ENCODE measurements around the gene FLNA. TPM values are rescaled to one million over a fixed set of nuclear protein-coding genes. Genes with fewer than 3 reads are reported as not detected.

The FLNA gene
- polyA plus RNA-seq, 2 donors = 407 to 691 TPM

GRCh38 chrX:154315416-154315815, 59.0 kb downstream of the FLNA start:
- Histone ChIP-seq H3K9me3 (ENCODE audit: control insufficient read depth in 2 of 2, insufficient read depth in 1 of 2, low read depth in 1 of 2, low read length in 1 of 2) (peaks cover 0 to 2% of the 10 kb centered on the region in 2 donors), H3K27me3 (ENCODE audit: control insufficient read depth in 1 of 2, insufficient read depth in 2 of 2, low read length in 2 of 2) (no peaks in the 10 kb centered on the region), H3K4me1 (ENCODE audit: control insufficient read depth in 2 of 2, insufficient read depth in 2 of 2, low read length in 1 of 2) (no peaks in the 10 kb centered on the region), H3K36me3 (ENCODE audit: control insufficient read depth in 2 of 2, insufficient read depth in 2 of 2, low read length in 1 of 2) (no peaks in the 10 kb centered on the region), H3K27ac (ENCODE audit: low read depth in 2 of 2, low read length in 1 of 2) (no peak overlapping the region), H3K4me3 (ENCODE audit: low read depth in 1 of 2, low read length in 2 of 2) (no peak overlapping the region)
- WGBS, 2 donors = 81 to 93% methylated on average over 3 of the region's 3 CpGs

- Histone ChIP-seq H3K36me3 (ENCODE audit: control insufficient read depth in 2 of 2, insufficient read depth in 2 of 2, low read length in 1 of 2) (no peaks in the 10 kb centered on the region), H3K4me3 (ENCODE audit: low read depth in 1 of 2, low read length in 2 of 2) (no peak overlapping the region), H3K27ac (ENCODE audit: low read depth in 2 of 2, low read length in 1 of 2) (no peak overlapping the region), H3K9me3 (ENCODE audit: control insufficient read depth in 2 of 2, insufficient read depth in 1 of 2, low read depth in 1 of 2, low read length in 1 of 2) (peaks cover 0 to 2% of the 10 kb centered on the region in 2 donors), H3K4me1 (ENCODE audit: control insufficient read depth in 2 of 2, insufficient read depth in 2 of 2, low read length in 1 of 2) (no peaks in the 10 kb centered on the region), H3K27me3 (ENCODE audit: control insufficient read depth in 1 of 2, insufficient read depth in 2 of 2, low read length in 2 of 2) (no peaks in the 10 kb centered on the region)
- 74 to 79% methylated on average over 5 of the region's 5 CpGs for WGBS, 2 donors
These were observed 61.3 kb downstream of the FLNA start for GRCh38 chrX:154313147-154313546.

GRCh38 chrX:154312116-154312515, 62.3 kb downstream of the FLNA start:
- H3K36me3 ChIP-seq (ENCODE audit: control insufficient read depth in 2 of 2, insufficient read depth in 2 of 2, low read length in 1 of 2) = no peaks in the 10 kb centered on the region
- no peaks in the 10 kb centered on the region for H3K4me1 ChIP-seq (ENCODE audit: control insufficient read depth in 2 of 2, insufficient read depth in 2 of 2, low read length in 1 of 2)
- 80 to 90% methylated on average over 7 of the region's 7 CpGs for WGBS, 2 donors
- H3K9me3 ChIP-seq (ENCODE audit: control insufficient read depth in 2 of 2, insufficient read depth in 1 of 2, low read depth in 1 of 2, low read length in 1 of 2) = peaks cover 0 to 2% of the 10 kb centered on the region in 2 donors
- no peak overlapping the region for H3K27ac ChIP-seq (ENCODE audit: low read depth in 2 of 2, low read length in 1 of 2)
- no peak overlapping the region for H3K4me3 ChIP-seq (ENCODE audit: low read depth in 1 of 2, low read length in 2 of 2)
- H3K27me3 ChIP-seq (ENCODE audit: control insufficient read depth in 1 of 2, insufficient read depth in 2 of 2, low read length in 2 of 2) = peaks cover 0 to 3% of the 10 kb centered on the region in 2 donors

- Histone ChIP-seq H3K9me3 (ENCODE audit: control insufficient read depth in 2 of 2, insufficient read depth in 1 of 2, low read depth in 1 of 2, low read length in 1 of 2) (peaks cover 0 to 2% of the 10 kb centered on the region in 2 donors), H3K27ac (ENCODE audit: low read depth in 2 of 2, low read length in 1 of 2) (no peak overlapping the region), H3K4me1 (ENCODE audit: control insufficient read depth in 2 of 2, insufficient read depth in 2 of 2, low read length in 1 of 2) (no peaks in the 10 kb centered on the region), H3K4me3 (ENCODE audit: low read depth in 1 of 2, low read length in 2 of 2) (no peak overlapping the region), H3K36me3 (ENCODE audit: control insufficient read depth in 2 of 2, insufficient read depth in 2 of 2, low read length in 1 of 2) (no peaks in the 10 kb centered on the region), H3K27me3 (ENCODE audit: control insufficient read depth in 1 of 2, insufficient read depth in 2 of 2, low read length in 2 of 2) (peaks cover 0 to 4% of the 10 kb centered on the region in 2 donors)
- WGBS, 2 donors = 79% methylated on average over 19 of the region's 19 CpGs
These were observed 63.6 kb downstream of the FLNA start for GRCh38 chrX:154310616-154311536.

- H3K4me3 ChIP-seq (ENCODE audit: low read depth in 1 of 2, low read length in 2 of 2) = no peak overlapping the region
- H3K9me3 ChIP-seq (ENCODE audit: control insufficient read depth in 2 of 2, insufficient read depth in 1 of 2, low read depth in 1 of 2, low read length in 1 of 2) = peaks cover 0 to 2% of the 10 kb centered on the region in 2 donors
- H3K4me1 ChIP-seq (ENCODE audit: control insufficient read depth in 2 of 2, insufficient read depth in 2 of 2, low read length in 1 of 2) = no peaks in the 10 kb centered on the region
- H3K27me3 ChIP-seq (ENCODE audit: control insufficient read depth in 1 of 2, insufficient read depth in 2 of 2, low read length in 2 of 2) = peaks cover 0 to 8% of the 10 kb centered on the region in 2 donors
- no peaks in the 10 kb centered on the region for H3K36me3 ChIP-seq (ENCODE audit: control insufficient read depth in 2 of 2, insufficient read depth in 2 of 2, low read length in 1 of 2)
- 79 to 87% methylated on average over 16 of the region's 16 CpGs for WGBS, 2 donors
- H3K27ac ChIP-seq (ENCODE audit: low read depth in 2 of 2, low read length in 1 of 2) = no peak overlapping the region
These were observed 65.2 kb downstream of the FLNA start for GRCh38 chrX:154309041-154309775.

GRCh38 chrX:154308108-154308946, 66.1 kb downstream of the FLNA start:
- Histone ChIP-seq H3K4me3 (ENCODE audit: low read depth in 1 of 2, low read length in 2 of 2) (no peak overlapping the region), H3K36me3 (ENCODE audit: control insufficient read depth in 2 of 2, insufficient read depth in 2 of 2, low read length in 1 of 2) (no peaks in the 10 kb centered on the region), H3K27me3 (ENCODE audit: control insufficient read depth in 1 of 2, insufficient read depth in 2 of 2, low read length in 2 of 2) (peaks cover 0 to 8% of the 10 kb centered on the region in 2 donors), H3K27ac (ENCODE audit: low read depth in 2 of 2, low read length in 1 of 2) (no peak overlapping the region), H3K9me3 (ENCODE audit: control insufficient read depth in 2 of 2, insufficient read depth in 1 of 2, low read depth in 1 of 2, low read length in 1 of 2) (peaks cover 0 to 2% of the 10 kb centered on the region in 2 donors), H3K4me1 (ENCODE audit: control insufficient read depth in 2 of 2, insufficient read depth in 2 of 2, low read length in 1 of 2) (no peaks in the 10 kb centered on the region)
- 49 to 55% methylated on average over 9 of the region's 9 CpGs for WGBS, 2 donors

- no peak overlapping the region for H3K4me3 ChIP-seq (ENCODE audit: low read depth in 1 of 2, low read length in 2 of 2)
- peaks cover 0 to 2% of the 10 kb centered on the region in 2 donors for H3K9me3 ChIP-seq (ENCODE audit: control insufficient read depth in 2 of 2, insufficient read depth in 1 of 2, low read depth in 1 of 2, low read length in 1 of 2)
- 85 to 87% methylated on average over 6 of the region's 6 CpGs for WGBS, 2 donors
- no peak overlapping the region for H3K27ac ChIP-seq (ENCODE audit: low read depth in 2 of 2, low read length in 1 of 2)
- H3K27me3 ChIP-seq (ENCODE audit: control insufficient read depth in 1 of 2, insufficient read depth in 2 of 2, low read length in 2 of 2) = peaks cover 0 to 8% of the 10 kb centered on the region in 2 donors
- no peaks in the 10 kb centered on the region for H3K4me1 ChIP-seq (ENCODE audit: control insufficient read depth in 2 of 2, insufficient read depth in 2 of 2, low read length in 1 of 2)
- H3K36me3 ChIP-seq (ENCODE audit: control insufficient read depth in 2 of 2, insufficient read depth in 2 of 2, low read length in 1 of 2) = no peaks in the 10 kb centered on the region
These were observed 67.2 kb downstream of the FLNA start for GRCh38 chrX:154307202-154307601.

- Histone ChIP-seq H3K4me3 (ENCODE audit: low read depth in 1 of 2, low read length in 2 of 2) (no peak overlapping the region), H3K9me3 (ENCODE audit: control insufficient read depth in 2 of 2, insufficient read depth in 1 of 2, low read depth in 1 of 2, low read length in 1 of 2) (no peaks in the 10 kb centered on the region), H3K27me3 (ENCODE audit: control insufficient read depth in 1 of 2, insufficient read depth in 2 of 2, low read length in 2 of 2) (peaks cover 0 to 8% of the 10 kb centered on the region in 2 donors), H3K4me1 (ENCODE audit: control insufficient read depth in 2 of 2, insufficient read depth in 2 of 2, low read length in 1 of 2) (no peaks in the 10 kb centered on the region), H3K27ac (ENCODE audit: low read depth in 2 of 2, low read length in 1 of 2) (no peak overlapping the region), H3K36me3 (ENCODE audit: control insufficient read depth in 2 of 2, insufficient read depth in 2 of 2, low read length in 1 of 2) (no peaks in the 10 kb centered on the region)
- 77 to 86% methylated on average over 11 of the region's 11 CpGs for WGBS, 2 donors
These were observed 68.8 kb downstream of the FLNA start for GRCh38 chrX:154305541-154306205.

GRCh38 chrX:154304846-154305245, 69.6 kb downstream of the FLNA start:
- WGBS, 2 donors = 81 to 86% methylated on average over 10 of the region's 10 CpGs
- Histone ChIP-seq H3K27ac (ENCODE audit: low read depth in 2 of 2, low read length in 1 of 2) (no peak overlapping the region), H3K4me3 (ENCODE audit: low read depth in 1 of 2, low read length in 2 of 2) (no peak overlapping the region), H3K36me3 (ENCODE audit: control insufficient read depth in 2 of 2, insufficient read depth in 2 of 2, low read length in 1 of 2) (no peaks in the 10 kb centered on the region), H3K9me3 (ENCODE audit: control insufficient read depth in 2 of 2, insufficient read depth in 1 of 2, low read depth in 1 of 2, low read length in 1 of 2) (no peaks in the 10 kb centered on the region), H3K27me3 (ENCODE audit: control insufficient read depth in 1 of 2, insufficient read depth in 2 of 2, low read length in 2 of 2) (peaks cover 0 to 8% of the 10 kb centered on the region in 2 donors), H3K4me1 (ENCODE audit: control insufficient read depth in 2 of 2, insufficient read depth in 2 of 2, low read length in 1 of 2) (no peaks in the 10 kb centered on the region)
